ENCODE data around the gene OR4C11. TPM values are rescaled to one million over a fixed set of nuclear protein-coding genes. Genes with fewer than 3 reads are reported as not detected.

OR4C11 gene
- total RNA-seq, 1 donor, result not detected

DNA sequence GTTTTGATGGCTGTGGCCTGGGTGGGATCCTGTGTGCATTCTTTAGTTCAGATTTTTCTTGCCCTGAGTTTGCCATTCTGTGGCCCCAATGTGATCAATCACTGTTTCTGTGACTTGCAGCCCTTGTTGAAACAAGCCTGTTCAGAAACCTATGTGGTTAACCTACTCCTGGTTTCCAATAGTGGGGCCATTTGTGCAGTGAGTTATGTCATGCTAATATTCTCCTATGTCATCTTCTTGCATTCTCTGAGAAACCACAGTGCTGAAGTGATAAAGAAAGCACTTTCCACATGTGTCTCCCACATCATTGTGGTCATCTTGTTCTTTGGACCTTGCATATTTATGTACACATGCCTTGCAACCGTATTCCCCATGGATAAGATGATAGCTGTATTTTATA is 34.9 kb downstream of the OR4C11 start:
- no peak for TF ChIP-seq CTCF (IDR thresholded peaks at IDR 0.05; ENCODE audit: insufficient read depth, low read length)
- no peak overlapping the region for H3K4me3 ChIP-seq (ENCODE audit: low read depth, low read length)
- no peak for DNase-seq (ENCODE audit: low read depth)

GRCh38 chr11:55571828-55572227 is 35.6 kb downstream of the OR4C11 start, which contains the start of gene OR4C16:
OR4C16 (plus strand) TSS chr11:55572128; CDS start chr11:55572128, 0 bp downstream.
- no peak for TF ChIP-seq CTCF (IDR thresholded peaks at IDR 0.05; ENCODE audit: insufficient read depth, low read length)
- DNase-seq (ENCODE audit: low read depth), result no peak
- H3K4me3 ChIP-seq (ENCODE audit: low read depth, low read length), result no peak within 1 kb of the TSS

DNA sequence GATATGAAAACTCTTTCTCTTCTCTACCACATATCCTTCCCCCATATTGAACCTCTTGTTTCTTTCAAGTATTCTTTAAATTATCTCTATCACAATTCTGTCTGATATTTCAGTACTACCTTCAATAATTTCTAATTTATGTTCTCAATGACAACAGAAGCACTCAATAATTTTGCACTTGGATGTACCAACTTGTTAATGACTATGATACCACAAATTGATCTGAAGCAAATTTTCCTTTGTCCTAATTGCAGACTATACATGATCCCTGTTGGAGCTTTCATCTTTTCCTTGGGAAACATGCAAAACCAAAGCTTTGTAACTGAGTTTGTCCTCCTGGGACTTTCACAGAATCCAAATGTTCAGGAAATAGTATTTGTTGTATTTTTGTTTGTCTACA is 53.3 kb downstream of the OR4C11 start, which contains the start of gene OR4C15:
Gene OR4C15, plus strand, starts transcription at position 301 of the 400 bp plus-strand sequence. Its CDS starts 0 bp downstream, at position 301.
- DNase-seq (ENCODE audit: low read depth), result no peak
- no peak for TF ChIP-seq CTCF (IDR thresholded peaks at IDR 0.05; ENCODE audit: insufficient read depth, low read length)
- H3K4me3 ChIP-seq (ENCODE audit: low read depth, low read length), result no peak within 1 kb of the TSS

Other genes with a start within 250 kb of the OR4C11 start
- gene OR4A15, start 239.7 kb downstream of the OR4C11 start, total RNA-seq (ENCODE audit: low replicate concordance), result not detected in 2 replicates
- gene OR4C15, start 53.2 kb downstream of the OR4C11 start, total RNA-seq (ENCODE audit: low replicate concordance), result not detected in 2 replicates
- not detected in 2 replicates for gene OR4C16, start 35.5 kb downstream of the OR4C11 start, total RNA-seq (ENCODE audit: low replicate concordance)
- gene OR4P4, start 27.5 kb upstream of the OR4C11 start, total RNA-seq (ENCODE audit: low replicate concordance), result not detected in 2 replicates
- gene OR4S2, start 40.7 kb upstream of the OR4C11 start, total RNA-seq (ENCODE audit: low replicate concordance), result not detected in 2 replicates
- gene OR4C6, start 54.6 kb upstream of the OR4C11 start, total RNA-seq (ENCODE audit: low replicate concordance), result not detected in 2 replicates
- not detected in 2 replicates for gene OR5D13, start 165.8 kb upstream of the OR4C11 start, total RNA-seq (ENCODE audit: low replicate concordance)
- gene OR5D14, start 187.9 kb upstream of the OR4C11 start, total RNA-seq (ENCODE audit: low replicate concordance), result not detected in 2 replicates
- not detected in 2 replicates for gene OR5L1, start 203.7 kb upstream of the OR4C11 start, total RNA-seq (ENCODE audit: low replicate concordance)
- gene OR5D18, start 212.0 kb upstream of the OR4C11 start, total RNA-seq (ENCODE audit: low replicate concordance), result not detected in 2 replicates
- gene OR5L2, start 219.6 kb upstream of the OR4C11 start, total RNA-seq (ENCODE audit: low replicate concordance), result not detected in 2 replicates
- not detected in 2 replicates for gene OR5D16, start 231.1 kb upstream of the OR4C11 start, total RNA-seq (ENCODE audit: low replicate concordance)